Body of pancreas (tissue), 4 donors: ENCODE results near the gene ARAP2.

Experiments
- CTCF ChIP-seq, 7 experiments: fragments of 450-650 bp in 4 of 7; fragments of 200-600 bp in 3 of 7; sonication (generic) in 3 of 7; IDR thresholded peaks; one replicate each; pipeline ENCODE4 v1.5.1; 2016 to 2019; ENCODE audit warnings: antibody characterized with exemption in 7 of 7
- POLR2A ChIP-seq, 3 donors: fragments of 450-650 bp; IDR thresholded peaks; one replicate each; pipeline ENCODE4 v1.6.1; 2016; ENCODE audit warnings: antibody characterized with exemption in 3 of 3, mild to moderate bottlenecking in 2 of 3

- no peak for TF ChIP-seq CTCF (IDR thresholded peaks at IDR 0.05)
- no peak for TF ChIP-seq POLR2A (IDR thresholded peaks at IDR 0.05)
Measured at GRCh38 chr4:36130641-36131040, 113.7 kb downstream of the ARAP2 start.
